ENCODE results near the gene PTPRR.
A peak's percentile ranks its signal among the peaks of the same experiment; 100 is the strongest.
"Not testable (repeated sequence)": the region's sequence is repeated elsewhere in the genome, so short reads cannot be mapped to it uniquely, and the experiment has no call there.

Gene PTPRR

GRCh38 chr12:70739756-70740155 lies 180.8 kb downstream of the PTPRR start:
- H3K27ac Mint-ChIP-seq, result no peak overlapping the region
- no peak overlapping the region for H3K4me3 Mint-ChIP-seq
- no peaks in the 10 kb centered on the region for H3K9me3 Mint-ChIP-seq
- H3K4me1 Mint-ChIP-seq (ENCODE audit: low read depth), result no peaks in the 10 kb centered on the region
- no peaks in the 10 kb centered on the region for H3K36me3 Mint-ChIP-seq (ENCODE audit: low read depth)
- H3K27me3 Mint-ChIP-seq, result peaks cover 15% of the 10 kb centered on the region

DNA sequence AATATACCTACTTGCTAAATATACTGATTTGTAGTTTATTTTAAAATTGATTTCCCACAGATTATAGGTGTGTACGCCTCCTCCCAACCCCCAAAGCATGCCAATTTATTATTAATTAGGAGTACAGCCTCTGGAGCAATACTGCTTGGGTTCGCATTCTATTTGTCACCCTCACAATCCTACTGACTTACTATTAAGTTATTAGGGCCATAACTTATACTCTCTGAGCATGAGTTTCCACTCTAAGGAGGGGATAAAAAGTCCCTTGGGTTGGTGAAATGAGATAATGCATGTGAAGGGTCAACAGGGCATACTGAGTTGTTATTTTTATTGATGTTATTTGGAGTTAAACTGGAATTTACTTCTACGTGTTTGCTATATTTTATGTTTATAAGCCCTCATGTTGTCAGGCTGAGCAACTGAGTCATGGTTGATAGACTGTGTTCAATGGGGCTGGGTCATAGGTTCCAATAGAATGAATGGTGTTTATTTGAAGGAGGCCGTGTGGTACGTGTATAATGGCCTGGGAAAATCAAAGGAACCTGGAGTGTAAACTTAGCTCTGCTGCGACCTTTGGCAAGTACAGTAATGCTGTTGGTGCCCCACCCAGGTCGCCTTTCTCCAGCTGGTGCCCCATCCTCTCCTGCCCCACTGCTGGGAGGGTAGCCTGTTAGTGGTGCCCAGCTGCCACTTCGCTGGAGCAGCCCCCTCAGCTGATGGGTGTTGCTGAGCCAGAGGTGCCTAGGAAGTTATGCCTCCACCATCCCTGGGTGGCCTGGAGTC lies 184.0 kb downstream of the PTPRR start:
- H3K27me3 Mint-ChIP-seq, result peaks cover 10% of the 10 kb centered on the region
- no peak overlapping the region for H3K27ac Mint-ChIP-seq
- H3K9me3 Mint-ChIP-seq, result no peaks in the 10 kb centered on the region
- no peaks in the 10 kb centered on the region for H3K36me3 Mint-ChIP-seq (ENCODE audit: low read depth)
- no peaks in the 10 kb centered on the region for H3K4me1 Mint-ChIP-seq (ENCODE audit: low read depth)
- no peak overlapping the region for H3K4me3 Mint-ChIP-seq

DNA sequence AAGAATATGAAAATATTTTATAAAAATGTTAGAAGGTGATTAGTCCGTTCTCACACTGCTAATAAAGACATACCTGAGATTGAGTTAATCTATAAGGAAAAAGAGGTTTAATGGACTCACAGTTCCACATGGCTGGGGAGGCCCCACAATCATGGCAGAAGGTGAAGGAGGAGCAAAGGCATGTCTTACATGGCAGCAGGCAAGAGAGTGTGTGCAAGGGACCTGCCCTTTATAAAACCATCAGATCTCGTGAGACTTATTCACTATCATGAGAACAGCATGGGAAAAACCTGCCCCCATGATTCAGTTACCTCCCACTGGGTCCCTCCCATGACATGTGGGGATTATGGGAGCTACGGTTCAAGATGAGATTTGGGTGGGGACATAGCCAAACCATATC lies 185.3 kb downstream of the PTPRR start:
- H3K27ac Mint-ChIP-seq, H3K9me3 Mint-ChIP-seq: not testable (repeated sequence)

DNA sequence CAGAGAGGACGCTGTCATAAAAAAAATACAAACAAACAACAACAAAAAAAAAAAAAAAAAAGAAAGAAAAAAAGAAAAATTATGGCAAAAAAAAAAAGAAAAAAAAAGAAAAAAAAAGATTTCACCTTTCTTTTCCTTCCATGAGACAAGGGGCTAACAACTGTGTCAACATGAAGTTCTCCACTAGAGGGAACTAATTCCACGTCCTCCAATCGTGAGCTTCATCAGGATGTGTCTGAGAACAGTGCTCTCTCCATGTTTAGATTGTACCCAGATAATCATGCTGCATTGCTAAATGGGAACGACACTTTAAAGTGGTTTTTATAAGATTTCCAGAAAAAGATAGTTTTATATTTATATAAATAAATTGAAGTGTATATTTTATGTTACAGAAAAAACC lies 187.2 kb downstream of the PTPRR start:
- Mint-ChIP-seq H3K4me3 (no peak overlapping the region), H3K36me3 (ENCODE audit: low read depth) (no peaks in the 10 kb centered on the region), H3K4me1 (ENCODE audit: low read depth) (no peaks in the 10 kb centered on the region), H3K27ac (no peak overlapping the region), H3K27me3 (peaks cover 4% of the 10 kb centered on the region), H3K9me3 (no peaks in the 10 kb centered on the region)

More for the DNA sequence above, 185.3 kb downstream of the PTPRR start:
- H3K4me1 Mint-ChIP-seq (ENCODE audit: low read depth); H3K36me3 Mint-ChIP-seq (ENCODE audit: low read depth); H3K4me3 Mint-ChIP-seq: not testable (repeated sequence)
- peaks cover 11% of the 10 kb centered on the region for H3K27me3 Mint-ChIP-seq

DNA sequence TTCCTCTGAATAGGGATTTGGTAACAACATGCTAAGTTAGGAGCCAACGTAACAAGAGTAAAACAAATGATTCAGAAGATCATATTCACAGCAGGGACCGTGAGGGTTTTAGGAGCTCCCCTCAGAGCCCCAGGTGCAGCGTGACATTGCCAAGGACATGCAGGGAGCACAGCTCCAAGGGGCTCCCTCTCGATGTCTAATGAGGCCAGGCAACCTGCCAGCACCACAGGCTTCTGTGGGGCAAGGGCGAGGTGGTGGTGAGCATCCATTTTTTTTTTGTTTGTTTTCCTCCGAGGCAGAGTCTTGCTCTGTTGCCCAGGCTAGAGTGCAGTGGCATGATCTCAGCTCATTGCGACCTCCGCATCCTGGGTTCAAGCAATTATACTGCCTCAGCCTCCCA lies 188.3 kb downstream of the PTPRR start:
- no peaks in the 10 kb centered on the region for H3K4me1 Mint-ChIP-seq (ENCODE audit: low read depth)
- peaks cover 4% of the 10 kb centered on the region for H3K27me3 Mint-ChIP-seq
- no peak overlapping the region for H3K27ac Mint-ChIP-seq
- H3K4me3 Mint-ChIP-seq, result no peak overlapping the region
- no peaks in the 10 kb centered on the region for H3K9me3 Mint-ChIP-seq
- no peaks in the 10 kb centered on the region for H3K36me3 Mint-ChIP-seq (ENCODE audit: low read depth)

DNA sequence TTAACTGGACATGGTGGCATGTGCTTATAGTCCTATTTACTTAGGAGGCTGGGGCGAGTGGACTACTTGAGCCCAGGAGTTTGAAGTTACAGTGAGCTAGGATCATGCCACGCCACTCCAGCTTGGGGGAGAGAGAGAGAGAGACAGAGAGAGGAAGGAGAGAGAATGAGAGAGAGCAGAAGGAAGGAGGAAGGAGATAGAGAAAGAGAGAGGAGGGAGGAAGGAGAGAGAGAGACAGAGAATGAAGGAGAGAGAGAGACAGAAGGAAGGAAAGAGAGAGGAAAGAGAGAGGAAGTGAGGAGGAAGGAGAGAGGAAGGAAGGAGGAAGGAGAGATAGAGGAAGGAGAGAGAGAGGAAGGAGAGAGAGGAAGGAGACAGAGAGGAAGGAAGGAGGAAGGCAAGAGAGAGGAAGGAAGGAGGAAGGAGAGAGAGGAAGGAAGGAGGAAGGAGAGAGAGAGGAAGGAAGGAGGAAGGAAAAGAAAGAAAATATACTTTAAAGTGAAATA lies 189.8 kb downstream of the PTPRR start:
- H3K9me3 Mint-ChIP-seq, result no peaks in the 10 kb centered on the region
- no peaks in the 10 kb centered on the region for H3K36me3 Mint-ChIP-seq (ENCODE audit: low read depth)
- no peak overlapping the region for H3K4me3 Mint-ChIP-seq
- H3K27me3 Mint-ChIP-seq, result peaks cover 4% of the 10 kb centered on the region
- no peak overlapping the region for H3K27ac Mint-ChIP-seq
- no peaks in the 10 kb centered on the region for H3K4me1 Mint-ChIP-seq (ENCODE audit: low read depth)

DNA sequence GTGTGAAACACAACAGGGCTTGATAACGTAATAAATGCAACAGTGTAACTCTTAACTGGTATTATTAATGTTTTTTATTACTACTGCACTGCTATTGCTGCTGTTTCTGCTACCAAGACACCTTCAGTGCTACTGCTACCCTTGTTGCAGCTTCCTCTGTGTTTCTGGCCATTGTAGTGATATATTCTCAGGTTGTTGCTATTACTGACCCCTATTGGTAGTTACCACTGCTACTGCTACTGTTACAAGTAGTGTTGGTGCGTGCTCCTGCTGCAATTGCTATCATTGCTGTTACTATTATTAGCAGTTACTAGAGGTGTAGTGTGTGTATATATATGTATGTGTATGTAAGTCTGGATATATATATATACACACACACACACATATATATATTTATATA lies 196.1 kb downstream of the PTPRR start:
- Mint-ChIP-seq H3K27me3 (peaks cover 4% of the 10 kb centered on the region), H3K4me3 (no peak overlapping the region), H3K9me3 (no peaks in the 10 kb centered on the region), H3K4me1 (ENCODE audit: low read depth) (peaks cover 4% of the 10 kb centered on the region), H3K27ac (no peak overlapping the region), H3K36me3 (ENCODE audit: low read depth) (no peaks in the 10 kb centered on the region)

DNA sequence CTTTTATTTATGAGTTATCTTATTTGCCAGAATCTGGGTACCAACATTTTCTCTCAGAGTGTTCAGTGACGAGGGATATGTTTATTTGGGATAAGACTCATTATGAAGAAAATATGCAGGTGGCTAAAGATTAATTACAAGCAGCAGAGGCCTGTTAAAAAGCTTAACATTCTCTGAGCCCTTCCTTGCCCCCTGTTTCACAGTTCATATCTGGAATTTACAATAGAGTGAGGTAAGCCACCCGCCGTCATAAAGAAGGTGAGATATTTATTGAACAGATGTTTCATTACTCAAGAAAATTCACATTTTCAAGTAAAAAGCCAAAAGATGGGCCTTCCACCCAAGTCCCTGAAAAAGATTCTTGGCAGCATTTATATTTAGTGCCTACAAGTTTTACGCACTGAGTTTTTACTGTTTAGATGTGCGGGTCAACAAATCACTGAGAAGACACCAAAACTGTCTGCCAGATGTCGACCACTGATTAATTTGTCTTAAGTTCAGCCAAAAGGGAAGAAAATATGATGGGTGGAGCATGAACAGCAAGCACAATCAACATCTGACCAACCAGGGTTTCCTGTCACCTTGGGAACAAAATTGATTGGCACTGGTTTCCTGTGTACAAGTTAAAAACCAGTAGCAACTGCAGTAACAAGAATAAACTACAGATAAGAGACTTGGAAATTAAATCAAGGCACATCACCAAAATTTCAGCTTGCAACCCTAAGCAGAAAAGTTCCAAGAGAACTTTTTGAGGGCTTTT lies 197.8 kb downstream of the PTPRR start:
- peaks cover 14% of the 10 kb centered on the region for H3K27me3 Mint-ChIP-seq
- H3K27ac Mint-ChIP-seq, result no peak overlapping the region
- H3K4me1 Mint-ChIP-seq (ENCODE audit: low read depth), result peaks cover 4% of the 10 kb centered on the region
- no peaks in the 10 kb centered on the region for H3K9me3 Mint-ChIP-seq
- H3K4me3 Mint-ChIP-seq, result no peak overlapping the region
- H3K36me3 Mint-ChIP-seq (ENCODE audit: low read depth), result no peaks in the 10 kb centered on the region

- Mint-ChIP-seq H3K4me3 (no peak overlapping the region), H3K9me3 (no peaks in the 10 kb centered on the region), H3K36me3 (ENCODE audit: low read depth) (no peaks in the 10 kb centered on the region), H3K4me1 (ENCODE audit: low read depth) (peaks cover 4% of the 10 kb centered on the region), H3K27ac (no peak overlapping the region), H3K27me3 (peaks cover 17% of the 10 kb centered on the region)
Observed at GRCh38 chr12:70721656-70722357, 198.7 kb downstream of the PTPRR start.

DNA sequence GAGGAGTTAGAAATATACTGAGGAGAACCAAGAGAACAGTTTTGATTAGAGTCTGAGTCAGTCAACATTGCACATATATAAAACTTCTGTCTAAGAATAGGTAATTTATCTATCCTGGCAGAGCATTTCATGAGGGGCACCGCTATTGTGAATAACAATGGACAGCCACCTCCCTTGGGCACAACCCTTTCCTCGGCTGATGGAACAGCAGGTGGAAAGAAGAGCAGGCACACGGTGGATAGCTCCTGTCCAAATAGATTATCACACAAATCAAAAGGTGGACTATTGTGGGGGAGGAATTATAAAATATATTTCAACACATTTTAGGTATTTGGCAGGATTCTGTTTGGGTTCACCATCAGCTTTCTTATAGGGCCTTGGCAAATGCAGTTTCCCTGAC lies 199.3 kb downstream of the PTPRR start:
- Mint-ChIP-seq H3K27me3 (peaks cover 17% of the 10 kb centered on the region), H3K4me3 (no peak overlapping the region), H3K36me3 (ENCODE audit: low read depth) (no peaks in the 10 kb centered on the region), H3K27ac (no peak overlapping the region), H3K4me1 (ENCODE audit: low read depth) (peaks cover 4% of the 10 kb centered on the region), H3K9me3 (no peaks in the 10 kb centered on the region)

GRCh38 chr12:70719672-70720420 lies 200.7 kb downstream of the PTPRR start:
- H3K4me3 Mint-ChIP-seq, result peak overlapping the region; percentile 61
- no peak overlapping the region for H3K27ac Mint-ChIP-seq
- peaks cover 24% of the 10 kb centered on the region for H3K27me3 Mint-ChIP-seq
- no peaks in the 10 kb centered on the region for H3K36me3 Mint-ChIP-seq (ENCODE audit: low read depth)
- no peaks in the 10 kb centered on the region for H3K9me3 Mint-ChIP-seq
- H3K4me1 Mint-ChIP-seq (ENCODE audit: low read depth), result peaks cover 4% of the 10 kb centered on the region

GRCh38 chr12:70719071-70719470 lies 201.5 kb downstream of the PTPRR start:
- Mint-ChIP-seq H3K27ac (no peak overlapping the region), H3K9me3 (no peaks in the 10 kb centered on the region), H3K36me3 (ENCODE audit: low read depth) (no peaks in the 10 kb centered on the region), H3K27me3 (peaks cover 24% of the 10 kb centered on the region), H3K4me3 (no peak overlapping the region), H3K4me1 (ENCODE audit: low read depth) (peaks cover 4% of the 10 kb centered on the region)

DNA sequence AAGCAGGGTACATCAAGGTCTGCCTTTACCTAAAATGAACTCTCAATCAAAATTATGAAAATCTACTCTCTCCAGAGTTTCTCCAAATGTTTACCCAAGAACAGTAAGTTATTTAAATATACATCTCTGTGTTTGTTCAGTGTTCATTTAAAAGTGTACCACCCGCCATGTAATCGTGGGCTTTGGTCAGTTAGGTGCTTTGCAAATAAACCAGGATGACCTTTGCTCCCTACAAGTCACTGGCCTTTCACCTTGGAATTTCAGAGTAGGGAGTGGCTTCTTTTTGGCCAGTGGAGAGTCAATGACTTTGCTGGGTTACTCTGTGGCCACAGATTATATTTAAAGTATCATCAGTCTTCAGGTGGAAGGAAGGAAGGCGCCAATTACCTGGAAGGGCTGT lies 208.7 kb downstream of the PTPRR start:
- peaks cover 12% of the 10 kb centered on the region for H3K27me3 Mint-ChIP-seq
- no peaks in the 10 kb centered on the region for H3K9me3 Mint-ChIP-seq
- no peaks in the 10 kb centered on the region for H3K36me3 Mint-ChIP-seq (ENCODE audit: low read depth)
- no peak overlapping the region for H3K4me3 Mint-ChIP-seq
- H3K4me1 Mint-ChIP-seq (ENCODE audit: low read depth), result no peaks in the 10 kb centered on the region
- H3K27ac Mint-ChIP-seq, result no peak overlapping the region

GRCh38 chr12:70709022-70709421 lies 211.5 kb downstream of the PTPRR start:
- Mint-ChIP-seq H3K4me1 (ENCODE audit: low read depth) (no peaks in the 10 kb centered on the region), H3K4me3 (no peak overlapping the region), H3K27ac (no peak overlapping the region), H3K27me3 (peaks cover 6% of the 10 kb centered on the region), H3K9me3 (no peaks in the 10 kb centered on the region), H3K36me3 (ENCODE audit: low read depth) (no peaks in the 10 kb centered on the region)
